NCI-H187 (cell line): ENCODE measurements around the gene GPR6.

Experiments
- DNase-seq, 2 experiments: peaks; one replicate each; lab custom pipeline; 2025; lab: John Stamatoyannopoulos, UW

The GPR6 gene

DNA sequence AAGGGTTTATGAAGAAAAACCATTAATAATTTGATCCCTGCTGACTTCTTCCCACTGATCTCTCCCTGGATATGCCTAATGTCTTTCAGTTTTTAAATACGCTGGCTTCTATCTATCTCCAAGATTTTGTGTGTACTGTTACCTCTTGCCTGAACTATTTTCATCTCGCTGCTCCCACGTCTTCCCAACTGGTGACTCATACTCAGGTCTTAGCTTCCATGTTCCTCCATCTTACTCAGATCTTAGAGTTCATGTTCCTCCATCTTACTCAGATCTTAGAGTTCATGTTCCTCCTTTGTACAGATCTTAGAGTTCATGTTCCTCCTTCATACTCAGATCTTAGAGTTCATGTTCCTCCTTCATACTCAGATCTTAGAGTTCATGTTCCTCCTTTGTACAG is 21.6 kb downstream of the GPR6 start:
- DNase-seq, result no peak

DNA sequence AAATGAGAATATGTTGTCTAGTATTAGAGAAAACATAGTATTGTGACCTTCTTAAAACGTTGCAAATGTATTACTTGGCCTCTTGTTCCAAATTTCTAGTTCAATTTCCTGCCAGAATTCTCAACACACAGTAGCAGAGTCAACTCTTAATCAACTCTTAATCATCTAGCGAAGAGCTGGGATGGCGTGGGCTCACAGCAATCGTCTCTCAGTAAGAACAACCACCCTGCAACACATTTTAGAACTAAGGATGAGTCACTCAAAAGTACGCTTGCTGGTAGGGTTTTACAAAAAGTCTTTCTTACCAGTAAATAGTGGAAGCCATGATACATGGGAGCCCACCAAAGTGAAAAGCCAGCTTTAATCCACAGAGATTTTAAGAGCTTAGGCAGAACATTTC is 24.6 kb downstream of the GPR6 start:
- no peak for DNase-seq

DNA sequence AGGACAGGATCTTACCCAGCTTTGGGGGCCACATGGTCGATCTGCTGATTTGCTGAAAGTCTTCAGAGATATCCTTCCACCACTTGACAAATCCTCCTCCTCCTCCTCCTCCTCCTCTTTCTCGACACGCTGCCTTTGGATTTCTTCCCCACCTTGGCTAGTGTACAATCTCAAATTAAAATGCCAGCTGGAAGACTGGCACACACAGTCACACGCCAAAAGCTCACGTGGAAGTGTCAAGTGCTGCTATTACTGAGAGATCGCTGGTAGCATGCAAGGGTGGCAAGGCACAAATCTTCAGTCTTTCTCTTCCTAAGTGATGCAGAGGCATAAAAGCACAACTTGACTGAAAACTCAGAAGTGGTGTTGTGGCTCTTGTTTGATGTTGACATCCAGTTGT is 35.3 kb downstream of the GPR6 start:
- DNase-seq, result no peak

DNA sequence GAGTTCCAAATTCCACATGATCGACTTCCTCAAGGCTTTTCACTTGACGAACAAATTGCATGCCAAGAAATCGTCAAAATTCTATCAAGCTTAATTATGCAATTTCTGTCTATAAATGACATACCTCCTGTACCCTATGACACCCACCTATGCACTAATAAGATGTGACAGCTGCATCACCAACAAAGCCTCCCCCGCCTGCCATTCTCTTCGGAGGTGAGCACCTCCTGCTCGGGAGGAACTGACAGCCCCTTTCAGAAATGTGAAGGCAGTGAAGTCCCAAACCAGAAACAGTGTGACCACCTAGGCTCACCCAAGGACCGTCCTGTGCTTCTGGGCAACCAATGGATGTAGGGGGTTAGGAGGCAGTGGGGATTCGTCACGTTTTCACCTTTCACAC is 37.1 kb downstream of the GPR6 start:
- no peak for DNase-seq

DNA sequence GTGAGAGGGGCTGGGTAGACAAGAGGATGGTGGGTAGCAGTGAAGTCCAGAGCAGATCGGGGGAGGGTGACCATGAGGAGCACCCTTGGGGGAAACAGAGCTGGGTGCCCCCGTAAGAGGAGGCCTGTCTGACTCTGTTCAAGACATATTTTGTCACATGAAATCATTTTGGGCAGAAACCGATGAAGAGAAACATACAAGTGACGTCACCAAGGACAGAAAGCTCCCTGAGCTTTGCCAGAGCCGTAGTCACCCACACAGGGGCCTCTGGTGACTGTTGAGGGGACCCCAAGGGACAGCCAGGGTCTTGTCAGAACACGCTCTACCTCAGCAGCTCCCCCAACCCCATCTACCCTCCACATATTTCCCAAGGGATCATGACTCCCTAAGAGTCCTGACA is 39.2 kb downstream of the GPR6 start:
- no peak for DNase-seq

DNA sequence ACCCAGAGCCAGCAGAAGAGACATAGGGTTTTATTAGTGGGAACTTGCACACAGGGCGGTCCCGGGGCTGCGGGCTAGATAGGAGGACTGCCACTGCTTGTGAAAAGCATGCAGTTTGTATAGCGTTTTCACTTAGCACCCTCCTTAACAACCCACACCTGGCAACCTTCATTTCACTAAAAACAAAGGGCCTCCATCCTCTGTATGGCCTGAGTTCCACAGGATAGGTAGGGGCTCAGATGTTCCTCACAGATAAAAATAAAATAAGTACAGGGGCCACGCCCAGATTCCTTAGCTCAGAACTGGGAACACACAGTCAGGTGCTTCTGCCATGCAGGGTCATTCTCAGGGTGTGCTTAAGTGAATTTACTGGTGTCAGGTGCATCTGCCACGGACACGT is 39.8 kb downstream of the GPR6 start:
- no peak for DNase-seq

DNA sequence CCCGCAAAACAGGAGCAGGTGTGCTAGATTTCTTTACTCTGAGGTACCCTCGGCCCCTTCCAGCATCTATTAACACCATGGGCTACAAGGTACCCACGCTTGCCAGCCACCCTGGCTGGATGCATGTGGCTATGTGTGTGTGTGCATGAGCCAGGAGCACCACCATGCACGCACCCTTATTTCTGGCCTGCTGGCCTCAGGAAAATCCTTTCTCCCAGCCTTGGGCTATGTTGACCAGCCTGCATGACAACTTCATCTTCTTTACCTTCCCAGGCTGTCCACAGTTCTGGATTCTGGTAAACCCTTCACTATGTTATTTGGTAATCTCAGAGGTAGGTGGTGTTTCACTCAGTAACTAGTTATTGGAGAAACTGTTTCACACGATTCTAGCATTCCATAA is 40.4 kb downstream of the GPR6 start:
- no peak for DNase-seq

DNA sequence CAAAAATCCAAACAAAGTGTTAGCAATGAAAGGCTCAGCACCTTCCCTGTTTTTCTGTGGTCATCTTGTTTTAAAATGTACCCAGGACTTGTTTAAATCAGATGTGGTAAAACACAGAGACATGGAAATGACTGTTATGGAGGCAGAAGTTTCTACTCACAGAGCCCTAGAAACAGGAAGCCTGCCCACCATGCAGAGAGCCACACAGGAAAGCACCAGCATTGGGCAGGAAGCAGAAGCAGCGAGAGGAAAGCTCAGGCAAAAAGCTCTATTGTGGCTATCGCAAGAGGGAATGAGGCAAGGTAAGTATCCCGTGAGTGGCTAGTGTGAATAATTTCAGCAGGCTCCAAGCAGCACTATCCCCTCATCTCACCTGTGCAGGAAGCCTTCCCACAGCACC is 42.8 kb downstream of the GPR6 start:
- DNase-seq, result no peak

DNA sequence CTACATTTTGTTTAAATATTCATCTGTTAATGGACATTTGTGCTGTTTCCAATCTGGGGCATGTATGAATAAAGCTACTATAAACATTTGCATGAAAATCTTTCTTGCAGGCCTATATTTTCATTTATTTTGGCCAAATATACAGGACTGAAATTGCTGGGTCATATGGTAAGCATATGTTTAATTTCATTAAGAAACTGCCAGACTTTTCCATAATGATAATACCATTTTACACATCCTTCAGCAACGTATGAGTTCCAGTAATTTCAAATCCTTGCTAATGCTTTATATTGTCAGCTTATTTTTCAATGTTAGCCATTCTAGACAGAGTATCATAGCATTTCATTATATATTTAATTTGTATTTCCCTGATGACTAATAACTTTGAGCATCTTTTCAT is 51.0 kb downstream of the GPR6 start:
- no peak for DNase-seq
